Duodenal mucosa (tissue), 2 donors: ENCODE measurements around the gene MMP20.

ENCODE experiments used
- H3K27ac ChIP-seq: one replicate; pipeline ENCODE4 v1.7.0; 2013; ENCODE audit warnings: low read depth, low read length
- H3K27me3 ChIP-seq, 2 donors: one replicate each; pipeline ENCODE4 v1.7.0; 2013; ENCODE audit warnings: low read length in 2 of 2, control low read depth in 1 of 2; ENCODE audit not compliant: insufficient read depth in 2 of 2, control insufficient read depth in 1 of 2
- H3K36me3 ChIP-seq, 2 donors: one replicate each; pipeline ENCODE4 v1.7.0; 2013; ENCODE audit warnings: low read length in 2 of 2, control low read depth in 1 of 2; ENCODE audit not compliant: insufficient read depth in 2 of 2, control insufficient read depth in 1 of 2
- H3K4me1 ChIP-seq, 2 donors: one replicate each; pipeline ENCODE4 v1.7.0; 2013; ENCODE audit warnings: low read length in 2 of 2, control low read depth in 1 of 2; ENCODE audit not compliant: insufficient read depth in 2 of 2, control insufficient read depth in 1 of 2
- H3K4me3 ChIP-seq, 2 donors: one replicate each; pipeline ENCODE4 v1.7.0; 2013; ENCODE audit warnings: low read length in 2 of 2, low read depth in 1 of 2
- H3K9ac ChIP-seq, 2 donors: one replicate each; pipeline ENCODE4 v1.7.0; 2013; ENCODE audit warnings: low read length in 2 of 2, low read depth in 1 of 2
- H3K9me3 ChIP-seq, 2 donors: one replicate each; pipeline ENCODE4 v1.7.0; 2013; ENCODE audit warnings: low read length in 2 of 2, control low read depth in 1 of 2; ENCODE audit not compliant: control insufficient read depth in 1 of 2

The MMP20 gene

DNA sequence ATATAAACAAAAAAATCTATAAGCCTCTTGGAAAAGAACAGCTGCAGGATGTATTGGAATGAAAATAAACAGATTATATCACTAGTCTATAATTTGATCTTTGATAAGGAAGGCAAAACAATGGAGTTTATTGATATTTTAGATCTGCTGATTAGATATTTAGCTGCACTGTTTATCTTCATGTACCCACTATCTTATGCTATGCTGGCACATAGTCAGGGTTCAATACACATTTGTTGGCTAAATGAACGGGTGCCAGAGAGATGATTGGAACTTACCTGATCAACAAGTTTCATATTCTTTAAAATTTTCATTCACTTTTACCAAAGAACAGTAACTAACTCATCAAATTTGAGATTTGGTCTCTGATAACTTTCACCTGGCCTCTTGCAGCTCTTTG, 26.9 kb downstream of the MMP20 start:
- no peak overlapping the region for H3K4me3 ChIP-seq

DNA sequence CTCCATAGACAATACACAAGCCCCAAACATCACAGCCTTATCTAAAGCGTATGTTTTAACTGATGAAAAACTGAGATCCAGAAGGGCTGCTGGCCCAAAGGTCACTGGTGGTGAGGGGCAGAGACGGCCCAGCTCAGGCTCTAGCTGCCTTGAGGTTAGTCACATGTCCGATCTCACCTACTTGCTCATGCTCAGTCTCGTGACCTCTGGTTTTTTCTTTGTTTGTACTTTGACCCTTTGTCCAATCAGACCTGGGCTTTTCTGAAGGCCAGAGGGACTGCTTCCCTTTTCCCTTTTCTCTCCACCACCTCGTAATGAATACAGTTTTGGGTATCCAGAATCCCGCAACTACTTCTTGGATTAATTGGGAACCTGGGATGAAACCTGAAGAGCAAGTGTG, 28.6 kb downstream of the MMP20 start:
- no peak overlapping the region for H3K4me3 ChIP-seq

More for the DNA sequence above, 26.9 kb downstream of the MMP20 start:
- Histone ChIP-seq H3K27me3 (no peaks in the 10 kb centered on the region), H3K27ac (no peak overlapping the region), H3K9ac (no peak overlapping the region), H3K9me3 (no peaks in the 10 kb centered on the region), H3K4me1 (peaks cover 5 to 29% of the 10 kb centered on the region in 2 donors), H3K36me3 (no peaks in the 10 kb centered on the region)

DNA sequence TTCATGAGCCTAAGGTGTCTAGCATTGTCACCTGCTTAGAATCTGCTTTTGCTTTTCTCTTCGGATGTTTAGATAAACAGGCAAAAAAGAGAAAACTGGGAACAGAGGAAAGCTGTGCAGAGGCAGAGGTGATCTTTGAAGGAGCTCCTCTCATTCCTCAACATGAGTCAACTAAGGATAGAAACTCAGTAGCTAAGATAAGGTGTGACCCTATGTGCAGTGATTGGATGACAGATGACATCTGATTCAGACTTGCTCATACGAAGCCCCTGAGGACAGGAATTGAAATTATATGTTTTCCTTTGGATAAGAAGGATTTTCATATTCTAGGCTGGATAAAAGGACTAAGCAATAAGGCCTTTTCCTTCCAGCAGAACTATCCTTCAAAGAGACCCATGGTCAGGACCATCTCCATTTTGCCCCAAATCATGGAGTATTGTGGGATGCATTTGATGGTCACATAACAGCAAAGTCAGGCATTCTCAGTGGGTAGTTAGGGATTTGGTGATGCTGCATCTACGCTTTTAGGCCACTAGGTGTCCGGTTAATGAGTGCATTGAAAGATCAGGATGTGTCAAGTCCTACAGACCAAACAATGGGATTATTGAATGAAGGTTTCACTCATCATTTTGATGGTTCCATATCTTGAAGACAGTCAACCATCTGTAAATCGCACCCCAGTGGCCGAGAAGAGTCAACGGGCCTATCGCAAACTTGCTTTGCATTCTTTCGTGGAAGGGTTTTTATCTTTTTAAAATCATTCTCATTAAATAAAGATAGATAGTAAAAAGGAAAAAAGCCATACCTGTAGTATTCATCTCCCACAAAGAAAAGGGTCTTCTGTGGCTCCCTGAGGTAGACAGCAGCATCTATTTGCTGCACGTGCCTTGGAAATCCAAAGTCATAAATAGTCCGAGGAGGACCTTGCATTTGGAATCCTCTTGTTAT, 32.2 kb downstream of the MMP20 start:
- Histone ChIP-seq H3K36me3 (no peaks in the 10 kb centered on the region), H3K27ac (no peak overlapping the region), H3K27me3 (no peaks in the 10 kb centered on the region), H3K9me3 (no peaks in the 10 kb centered on the region), H3K4me3 (no peak overlapping the region), H3K9ac (no peak overlapping the region), H3K4me1 (peaks cover 0 to 6% of the 10 kb centered on the region in 2 donors)

More for the DNA sequence above, 28.6 kb downstream of the MMP20 start:
- Histone ChIP-seq H3K9ac (no peak overlapping the region), H3K36me3 (no peaks in the 10 kb centered on the region), H3K27me3 (no peaks in the 10 kb centered on the region), H3K9me3 (no peaks in the 10 kb centered on the region), H3K27ac (no peak overlapping the region), H3K4me1 (peaks cover 5 to 29% of the 10 kb centered on the region in 2 donors)

DNA sequence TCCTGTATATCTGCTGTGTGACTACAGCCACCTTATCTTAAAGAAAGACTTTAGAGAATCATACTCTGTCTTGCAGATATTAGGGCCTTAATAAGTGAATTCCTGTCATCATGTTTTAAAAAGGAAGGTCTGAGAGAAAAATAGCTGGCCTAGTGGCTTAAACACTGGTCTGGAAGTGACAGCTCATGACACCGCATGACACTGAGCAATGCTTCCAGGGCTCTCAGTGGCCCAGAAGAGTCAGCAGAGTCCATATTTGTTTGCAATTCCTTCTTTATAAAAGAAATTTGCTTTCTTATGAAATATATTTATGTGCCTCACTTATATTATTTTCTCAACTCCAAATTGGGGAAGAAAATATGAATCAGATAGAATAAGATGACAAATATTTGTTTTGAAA, 33.0 kb downstream of the MMP20 start:
- H3K36me3 ChIP-seq = no peaks in the 10 kb centered on the region
- no peak overlapping the region for H3K27ac ChIP-seq
- no peak overlapping the region for H3K9ac ChIP-seq

DNA sequence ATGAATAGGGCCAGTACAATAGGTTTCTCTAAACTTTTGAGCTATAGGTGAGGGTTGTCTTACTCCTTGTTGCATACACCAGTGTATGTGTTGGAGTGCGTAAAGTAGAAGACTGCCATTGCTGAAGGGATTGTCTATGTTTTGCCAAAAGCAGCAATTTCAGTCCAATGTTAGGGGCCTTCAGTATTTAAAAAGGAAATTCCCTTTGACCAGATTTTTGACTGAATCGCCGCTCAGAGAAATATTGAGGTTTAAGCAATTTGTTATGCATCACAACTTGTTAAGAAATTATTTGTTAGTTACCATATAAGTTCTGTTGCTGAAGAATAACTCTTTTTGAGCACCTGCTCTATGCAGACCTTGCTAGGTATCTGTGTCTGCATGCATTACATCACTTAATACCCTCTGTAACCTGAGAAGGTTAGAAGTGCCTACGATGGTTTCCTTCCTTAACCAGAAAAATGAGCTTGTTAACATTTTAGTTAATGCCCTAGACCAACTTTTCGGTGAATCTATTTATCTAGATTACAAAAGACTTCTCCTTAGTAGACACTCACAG, 33.9 kb downstream of the MMP20 start:
- H3K27me3 ChIP-seq = no peaks in the 10 kb centered on the region
- H3K36me3 ChIP-seq = no peaks in the 10 kb centered on the region
- no peak overlapping the region for H3K9ac ChIP-seq
- H3K4me3 ChIP-seq = no peak overlapping the region
- no peak overlapping the region for H3K27ac ChIP-seq
- peaks cover 0 to 6% of the 10 kb centered on the region in 2 donors for H3K4me1 ChIP-seq
- no peaks in the 10 kb centered on the region for H3K9me3 ChIP-seq

More for the DNA sequence above, 33.0 kb downstream of the MMP20 start:
- Histone ChIP-seq H3K27me3 (no peaks in the 10 kb centered on the region), H3K4me3 (no peak overlapping the region), H3K4me1 (peaks cover 0 to 6% of the 10 kb centered on the region in 2 donors), H3K9me3 (no peaks in the 10 kb centered on the region)

DNA sequence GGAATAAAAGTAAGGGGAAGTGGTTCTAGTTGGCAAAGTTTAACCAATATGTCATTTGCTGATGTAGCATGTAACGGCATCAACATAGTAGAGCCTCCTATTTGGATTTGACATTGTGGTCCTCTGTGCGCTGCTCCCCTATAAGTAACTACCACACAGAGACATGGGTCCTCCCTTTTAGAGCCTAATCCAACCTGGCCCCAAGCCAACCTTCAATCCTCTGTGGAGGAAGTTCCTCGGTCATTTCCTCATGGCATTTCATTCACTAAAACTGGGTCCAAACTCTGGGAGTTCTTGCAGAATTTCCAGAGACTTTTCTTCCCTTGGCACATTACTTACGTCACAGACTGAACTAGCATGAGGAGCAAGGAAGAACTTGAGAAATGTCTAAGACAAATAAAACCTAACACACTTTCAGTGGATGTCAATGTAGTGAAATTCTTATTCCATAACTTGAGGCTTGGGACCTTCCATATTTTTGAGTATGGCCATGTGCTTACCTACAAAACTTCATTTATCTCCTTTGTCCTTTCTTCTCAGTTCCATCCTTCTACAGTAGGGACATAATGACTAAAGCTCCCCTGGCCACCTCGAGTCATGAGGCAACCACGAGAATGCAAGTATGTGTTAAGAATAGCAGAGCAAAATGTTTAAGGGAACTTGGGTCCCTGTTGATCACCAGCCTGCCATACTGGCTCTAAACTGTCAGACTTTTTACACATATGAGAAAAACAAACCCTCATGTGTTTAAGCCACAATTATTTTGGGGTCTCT, 34.7 kb downstream of the MMP20 start:
- H3K9me3 ChIP-seq = no peaks in the 10 kb centered on the region
- H3K27ac ChIP-seq = no peak overlapping the region
- no peak overlapping the region for H3K9ac ChIP-seq
- peaks cover 0 to 6% of the 10 kb centered on the region in 2 donors for H3K4me1 ChIP-seq
- H3K27me3 ChIP-seq = no peaks in the 10 kb centered on the region
- no peak overlapping the region for H3K4me3 ChIP-seq
- H3K36me3 ChIP-seq = no peaks in the 10 kb centered on the region

DNA sequence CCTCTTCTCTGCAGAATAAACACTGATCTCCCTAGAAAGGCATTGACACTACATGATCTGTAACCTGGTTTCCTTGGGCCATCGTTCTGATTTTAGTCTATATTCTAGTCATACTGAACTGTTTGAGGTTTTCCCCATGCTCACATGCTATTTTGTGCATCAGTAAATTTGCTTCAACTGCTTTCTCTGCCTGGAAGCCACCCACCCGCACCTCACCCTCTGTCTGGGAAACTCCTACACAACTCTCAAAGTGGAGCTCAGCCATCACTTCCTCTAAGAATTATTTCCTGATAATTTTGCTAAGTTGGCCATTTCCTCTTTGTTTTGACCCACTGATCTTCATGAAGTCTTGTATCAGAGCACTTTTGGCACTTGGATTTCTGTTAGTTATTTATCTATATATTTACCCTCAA, 36.1 kb downstream of the MMP20 start:
- Histone ChIP-seq H3K27ac (no peak overlapping the region), H3K9me3 (no peaks in the 10 kb centered on the region), H3K9ac (no peak overlapping the region), H3K36me3 (no peaks in the 10 kb centered on the region), H3K4me3 (no peak overlapping the region), H3K27me3 (no peaks in the 10 kb centered on the region), H3K4me1 (peaks cover 0 to 6% of the 10 kb centered on the region in 2 donors)

DNA sequence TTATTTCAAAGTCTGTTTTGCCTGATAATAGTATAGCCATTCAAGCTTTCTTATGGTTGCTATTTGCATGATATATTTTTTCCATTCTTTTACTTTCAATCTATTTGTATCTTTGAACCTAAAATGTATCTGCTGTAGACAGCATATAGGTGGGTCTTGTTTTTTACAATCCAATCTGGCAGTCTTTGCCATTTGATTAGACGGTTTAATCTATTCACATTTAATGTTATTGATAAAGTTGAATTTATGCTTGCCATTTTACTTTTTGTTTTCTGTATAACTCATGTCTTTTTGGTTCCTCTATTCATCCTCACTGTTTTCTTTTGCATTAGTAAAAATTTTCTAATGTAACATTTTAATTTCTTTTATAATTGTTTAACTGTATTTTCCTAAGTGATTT, 37.4 kb downstream of the MMP20 start:
- Histone ChIP-seq H3K9me3 (no peaks in the 10 kb centered on the region), H3K27me3 (no peaks in the 10 kb centered on the region), H3K4me3 (no peak overlapping the region), H3K36me3 (no peaks in the 10 kb centered on the region), H3K4me1 (no peaks in the 10 kb centered on the region), H3K9ac (no peak overlapping the region), H3K27ac (no peak overlapping the region)

DNA sequence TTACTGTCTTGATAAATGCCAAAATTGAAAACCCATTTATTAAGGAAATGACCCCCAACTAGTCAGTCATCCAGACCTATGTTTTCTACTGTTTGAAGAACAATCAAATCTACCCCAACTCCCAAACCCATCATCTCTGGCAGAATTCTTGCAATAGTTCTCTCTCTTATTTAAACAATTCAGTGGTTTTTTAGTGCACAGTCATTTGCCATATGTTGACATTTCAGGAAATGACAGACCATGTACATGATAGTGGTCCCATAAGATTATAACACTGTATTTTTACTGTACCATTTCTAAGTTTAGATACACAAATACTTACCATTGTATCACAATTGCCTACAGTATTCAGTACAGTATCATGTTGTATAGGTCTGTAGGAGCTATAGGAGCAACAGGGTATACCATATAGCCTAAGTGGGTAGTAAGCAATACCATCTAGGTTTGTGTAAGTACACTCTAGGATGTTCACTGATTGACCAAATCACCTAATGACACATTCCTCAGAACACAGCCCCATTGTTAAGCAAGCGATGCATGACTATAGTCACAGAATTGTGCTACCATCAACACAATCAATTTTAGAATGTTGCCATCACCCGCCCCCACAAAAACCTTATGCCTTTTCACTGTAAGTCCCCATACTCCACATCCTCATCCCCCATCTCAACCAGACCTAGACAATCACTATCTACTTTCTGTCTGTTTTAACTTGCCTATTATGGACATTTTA, 41.8 kb downstream of the MMP20 start:
- Histone ChIP-seq H3K27me3 (no peaks in the 10 kb centered on the region), H3K36me3 (no peaks in the 10 kb centered on the region), H3K9me3 (no peaks in the 10 kb centered on the region), H3K27ac (no peak overlapping the region), H3K4me1 (no peaks in the 10 kb centered on the region), H3K9ac (no peak overlapping the region), H3K4me3 (no peak overlapping the region)
